SJSA1 (cell line): ENCODE data around the gene SUPT6H. TPM values are rescaled to one million over a fixed set of nuclear protein-coding genes. Genes with fewer than 3 reads are reported as not detected.
A peak's percentile ranks its signal among the peaks of the same experiment; 100 is the strongest.
"Not testable (repeated sequence)": the region's sequence is repeated elsewhere in the genome, so short reads cannot be mapped to it uniquely, and the experiment has no call there.

ENCODE experiments used
- DNase-seq, 2 experiments: peaks; one replicate each; pipeline ENCODE4 v3.0.0-alpha.2; 2015 to 2020; ENCODE audit warnings: low spot score in 2 of 2, low read depth in 1 of 2
- H3K27ac ChIP-seq: fragments of 250-450 bp; sonication (Bioruptor Pico); 2 replicates; pipeline ENCODE4 v1.5.1; 2020; ENCODE audit warnings: mild to moderate bottlenecking, moderate library complexity
- H3K27me3 ChIP-seq: fragments of 250-450 bp; sonication (Bioruptor Pico); replicated peaks from 2 replicates; pipeline ENCODE4 v1.5.1; 2020; ENCODE audit warnings: mild to moderate bottlenecking, moderate library complexity
- H3K36me3 ChIP-seq: fragments of 250-450 bp; sonication (Bioruptor Pico); 2 replicates; pipeline ENCODE4 v1.5.1; 2020; ENCODE audit warnings: mild to moderate bottlenecking
- H3K4me1 ChIP-seq: fragments of 250-450 bp; sonication (Bioruptor Pico); replicated peaks from 2 replicates; pipeline ENCODE4 v1.6.1; 2021; ENCODE audit warnings: mild to moderate bottlenecking
- H3K4me3 ChIP-seq: fragments of 250-450 bp; sonication (Bioruptor Pico); 2 replicates; pipeline ENCODE4 v1.5.1; 2020; ENCODE audit warnings: mild to moderate bottlenecking
- H3K9me3 ChIP-seq: fragments of 250-450 bp; sonication (Bioruptor Pico); replicated peaks from 2 replicates; pipeline ENCODE4 v1.5.1; 2020; ENCODE audit warnings: mild to moderate bottlenecking
- total RNA-seq: library from RNA; depleted of rRNA; stranded (reverse); fragments of >200 nt; shearing (Covaris generic); gene quantifications from 2 replicates; pipeline ENCODE4 v1.2.3, GENCODE V29; 2014

SUPT6H gene
- total RNA-seq, 1 experiment from 2014 or later = 39.3 TPM

DNA sequence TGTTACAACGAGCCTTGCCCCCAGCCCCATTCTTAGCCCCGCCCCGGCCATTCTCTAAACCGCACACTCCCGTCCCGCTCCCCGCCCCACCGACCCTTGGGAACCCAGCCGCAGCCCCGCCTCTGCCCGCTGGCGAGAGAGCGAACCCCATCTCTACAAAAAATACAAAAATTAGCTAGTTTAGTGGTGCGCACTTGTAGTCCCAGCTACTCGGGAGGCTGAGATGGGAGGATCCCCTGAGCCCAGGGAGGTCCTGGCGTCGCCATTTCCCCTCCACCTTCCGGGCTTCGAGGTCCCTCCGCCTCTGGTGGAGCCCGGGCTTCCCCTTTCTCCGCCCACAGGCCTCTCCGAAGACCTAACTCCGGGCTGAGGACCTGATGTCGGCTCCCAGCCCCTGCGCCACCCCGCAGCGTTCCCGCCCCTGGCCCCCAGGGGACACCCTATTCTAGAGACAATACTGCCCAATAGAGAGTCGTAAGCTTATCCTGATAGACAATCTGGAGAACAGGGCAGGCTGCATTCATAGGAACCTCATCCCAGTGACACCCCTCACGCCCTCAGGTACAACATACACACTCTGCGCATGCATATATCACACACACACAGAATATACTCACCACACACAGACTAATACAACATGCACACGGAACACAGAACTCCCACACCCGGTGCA is 50.2 kb downstream of the SUPT6H start:
- DNase-seq = no peak
- Histone ChIP-seq H3K27ac (no peak overlapping the region), H3K27me3 (no peaks in the 10 kb centered on the region), H3K4me3 (no peak overlapping the region), H3K4me1 (peaks cover 29% of the 10 kb centered on the region), H3K9me3 (no peaks in the 10 kb centered on the region), H3K36me3 (peaks cover 76% of the 10 kb centered on the region)

DNA sequence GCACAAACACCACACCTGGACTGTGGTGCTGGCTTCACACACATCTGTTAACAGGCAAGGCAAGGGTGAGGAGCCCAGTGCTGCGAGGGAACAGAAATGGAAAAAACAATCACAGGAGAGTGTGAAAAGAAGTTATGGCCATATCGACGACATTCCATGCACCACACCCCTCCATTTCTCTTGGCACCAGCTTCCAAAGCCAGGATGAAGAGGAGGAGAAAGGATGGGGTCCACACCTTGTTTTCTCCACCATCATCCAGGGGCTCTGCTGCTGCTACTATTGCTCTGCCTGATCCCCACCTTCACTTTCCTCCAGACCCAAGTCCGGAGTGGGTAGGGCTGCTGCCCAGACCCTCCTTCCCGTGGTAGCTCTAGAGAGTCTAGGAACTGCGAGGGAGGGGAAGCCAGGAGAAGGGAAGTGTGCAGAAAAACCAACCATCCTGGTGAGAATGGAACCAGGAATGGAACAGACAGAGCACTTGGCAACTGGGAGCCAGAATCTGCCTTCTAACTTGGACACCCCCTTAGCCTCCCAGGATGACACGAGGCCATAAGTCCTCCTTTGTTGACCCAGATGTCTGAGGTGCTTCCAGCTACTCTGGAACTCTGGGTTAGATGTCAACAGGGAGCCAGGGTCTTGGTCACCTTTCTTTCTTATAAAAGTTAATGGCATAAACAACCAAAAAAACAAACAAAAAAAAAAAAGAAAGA is 50.9 kb downstream of the SUPT6H start:
- no peaks in the 10 kb centered on the region for H3K27me3 ChIP-seq
- H3K9me3 ChIP-seq = no peaks in the 10 kb centered on the region
- H3K36me3 ChIP-seq = peaks cover 77% of the 10 kb centered on the region
- H3K4me1 ChIP-seq = peaks cover 29% of the 10 kb centered on the region
- no peak overlapping the region for H3K4me3 ChIP-seq
- H3K27ac ChIP-seq = no peak overlapping the region
- no peak for DNase-seq

GRCh38 chr17:28714281-28714680 is 52.3 kb downstream of the SUPT6H start:
- DNase-seq = no peak
- peaks cover 68% of the 10 kb centered on the region for H3K36me3 ChIP-seq

GRCh38 chr17:28715217-28715616 is 53.2 kb downstream of the SUPT6H start:
- no peaks in the 10 kb centered on the region for H3K27me3 ChIP-seq
- DNase-seq = no peak
- peaks cover 63% of the 10 kb centered on the region for H3K36me3 ChIP-seq
- H3K9me3 ChIP-seq = no peaks in the 10 kb centered on the region
- H3K4me1 ChIP-seq = peaks cover 39% of the 10 kb centered on the region
- peak overlapping the region; percentile 77; the same call in 1 of the 2 replicates for H3K4me3 ChIP-seq
- no peak overlapping the region for H3K27ac ChIP-seq

More at GRCh38 chr17:28714281-28714680, 52.3 kb downstream of the SUPT6H start:
- Histone ChIP-seq H3K4me3 (no peak overlapping the region), H3K9me3 (no peaks in the 10 kb centered on the region), H3K4me1 (peaks cover 38% of the 10 kb centered on the region), H3K27ac (no peak overlapping the region), H3K27me3 (no peaks in the 10 kb centered on the region)

DNA sequence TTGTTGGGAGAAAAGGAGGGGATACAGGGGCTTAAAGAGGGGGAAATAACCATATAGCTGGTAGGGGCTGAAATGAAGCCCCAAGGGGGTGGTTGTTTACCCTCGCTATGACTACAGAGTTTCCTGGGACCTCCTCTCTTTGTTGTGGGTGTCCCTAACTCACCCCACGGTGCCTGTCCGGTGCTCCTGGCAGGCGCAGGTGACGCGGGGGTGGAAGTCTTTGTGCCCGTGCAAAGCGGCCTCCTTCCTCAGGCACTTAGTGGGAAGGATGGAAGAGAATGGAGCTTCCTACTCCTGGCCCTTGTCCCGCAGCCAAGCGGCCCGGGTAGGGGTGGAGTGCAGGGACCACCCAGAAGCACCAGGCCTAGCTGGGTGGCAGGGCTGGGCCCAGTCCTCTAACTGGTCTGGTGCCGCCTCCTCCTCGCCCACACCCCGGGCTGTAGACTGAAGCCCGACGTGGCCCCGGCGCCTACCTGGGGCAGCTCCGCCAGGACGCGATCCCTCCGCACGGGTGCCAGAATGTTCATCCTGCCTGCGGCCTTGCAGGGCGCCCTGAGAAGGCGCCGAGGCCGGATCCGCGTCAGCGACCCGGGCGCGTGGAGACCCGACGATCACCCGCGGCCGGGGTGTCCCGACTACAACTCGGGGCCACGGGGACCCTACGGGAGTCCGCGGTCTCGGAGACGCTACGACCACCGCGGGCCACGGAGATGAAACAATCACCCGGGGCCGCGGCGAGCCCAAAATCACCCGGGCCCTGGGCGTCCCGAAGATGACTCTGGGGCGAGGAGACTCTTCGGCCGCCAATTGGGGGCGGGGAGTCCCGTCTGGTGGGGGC is 55.0 kb downstream of the SUPT6H start:
- Histone ChIP-seq H3K9me3 (no peaks in the 10 kb centered on the region), H3K27me3 (no peaks in the 10 kb centered on the region), H3K4me1 (peaks cover 38% of the 10 kb centered on the region), H3K27ac (peak overlapping the region; percentile 89), H3K4me3 (peak overlapping the region; percentile 77), H3K36me3 (peaks cover 78% of the 10 kb centered on the region)
- DNase-seq = peak; percentile 78 to 92

GRCh38 chr17:28717578-28718332 is 55.8 kb downstream of the SUPT6H start, which contains the start of gene RAB34:
RAB34 (minus strand) TSS chr17:28717868; CDS start chr17:28717266, 602 bp downstream.
- Histone ChIP-seq H3K36me3 (peaks cover 78% of the 10 kb centered on the region), H3K4me1 (peaks cover 39% of the 10 kb centered on the region), H3K27me3 (no peaks in the 10 kb centered on the region), H3K4me3 (peak within 1 kb of the TSS; percentile 77), H3K27ac (peak within 1 kb of the TSS; percentile 89), H3K9me3 (no peaks in the 10 kb centered on the region)
- peak; percentile 90 to 94 for DNase-seq

DNA sequence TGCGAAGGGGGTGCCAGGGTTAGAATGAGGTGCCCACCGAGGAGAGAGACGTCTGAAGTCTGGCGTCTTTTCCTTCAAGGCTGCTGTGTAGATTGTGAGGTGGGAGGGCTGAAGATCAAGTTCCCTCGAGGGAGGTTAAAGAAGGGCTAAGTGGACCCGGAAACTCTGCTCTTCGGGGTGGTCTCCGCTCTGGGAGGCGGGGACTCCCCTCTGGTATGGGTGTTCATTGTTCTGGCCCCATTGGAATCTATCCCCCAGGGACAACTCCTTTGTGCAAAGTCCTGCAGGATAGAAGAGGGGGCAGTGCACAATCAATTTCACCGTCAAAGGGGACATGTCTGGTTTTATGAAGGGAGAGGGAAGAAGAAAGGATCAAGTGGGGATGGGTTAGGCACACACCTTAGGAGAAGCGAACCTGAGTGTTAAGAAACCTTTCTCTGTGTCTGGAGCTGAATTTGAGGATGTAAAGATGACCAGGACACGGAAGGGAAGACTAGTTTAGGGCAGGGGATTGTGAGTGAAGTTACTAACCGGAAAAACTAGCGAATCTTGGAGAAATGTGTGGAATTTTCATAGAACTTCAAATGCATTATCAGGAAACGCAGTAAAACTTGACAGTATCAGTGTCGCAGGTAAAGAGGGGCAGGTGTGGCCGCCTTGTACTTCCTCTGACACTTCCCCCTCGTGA is 56.5 kb downstream of the SUPT6H start:
- peaks cover 37% of the 10 kb centered on the region for H3K4me1 ChIP-seq
- peak overlapping the region; percentile 77 for H3K4me3 ChIP-seq
- H3K36me3 ChIP-seq = peaks cover 78% of the 10 kb centered on the region
- H3K9me3 ChIP-seq = no peaks in the 10 kb centered on the region
- DNase-seq = peak; percentile 97 to 99
- no peaks in the 10 kb centered on the region for H3K27me3 ChIP-seq
- H3K27ac ChIP-seq = peak overlapping the region; percentile 89

GRCh38 chr17:28719021-28719433 is 57.0 kb downstream of the SUPT6H start:
- Histone ChIP-seq H3K4me3 (peak overlapping the region; percentile 77), H3K36me3 (peaks cover 76% of the 10 kb centered on the region), H3K27me3 (no peaks in the 10 kb centered on the region), H3K9me3 (no peaks in the 10 kb centered on the region), H3K27ac (peak overlapping the region; percentile 89), H3K4me1 (peaks cover 37% of the 10 kb centered on the region)
- peak in 1 of 2 experiments; percentile 85 for DNase-seq

- Histone ChIP-seq H3K36me3 (peaks cover 76% of the 10 kb centered on the region), H3K27me3 (no peaks in the 10 kb centered on the region), H3K4me3 (peak overlapping the region; percentile 77), H3K4me1 (peaks cover 42% of the 10 kb centered on the region), H3K9me3 (no peaks in the 10 kb centered on the region), H3K27ac (peak overlapping the region; percentile 89)
- DNase-seq = no peak
Measured at GRCh38 chr17:28720247-28720996, 58.4 kb downstream of the SUPT6H start.

DNA sequence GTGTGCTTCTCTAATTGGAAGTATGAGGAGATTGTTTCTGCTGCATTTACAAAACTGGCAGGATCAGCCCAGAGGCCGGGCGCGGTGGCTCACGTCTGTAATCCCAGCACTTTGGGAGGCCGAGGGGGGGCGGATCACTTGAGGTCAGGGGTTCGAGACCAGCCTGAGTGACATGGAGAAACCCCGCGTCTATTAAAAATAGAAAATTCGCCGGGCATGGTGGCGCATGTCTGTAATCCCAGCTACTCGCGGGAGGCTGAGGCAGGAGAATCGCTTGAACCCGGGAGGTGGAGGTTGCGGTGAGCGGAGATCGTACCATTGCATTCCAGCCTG is 59.0 kb downstream of the SUPT6H start:
- not testable (repeated sequence) for H3K27ac ChIP-seq, H3K9me3 ChIP-seq, DNase-seq, H3K27me3 ChIP-seq
- peak overlapping the region; percentile 77 for H3K4me3 ChIP-seq
- peaks cover 75% of the 10 kb centered on the region for H3K36me3 ChIP-seq
- peaks cover 42% of the 10 kb centered on the region for H3K4me1 ChIP-seq

DNA sequence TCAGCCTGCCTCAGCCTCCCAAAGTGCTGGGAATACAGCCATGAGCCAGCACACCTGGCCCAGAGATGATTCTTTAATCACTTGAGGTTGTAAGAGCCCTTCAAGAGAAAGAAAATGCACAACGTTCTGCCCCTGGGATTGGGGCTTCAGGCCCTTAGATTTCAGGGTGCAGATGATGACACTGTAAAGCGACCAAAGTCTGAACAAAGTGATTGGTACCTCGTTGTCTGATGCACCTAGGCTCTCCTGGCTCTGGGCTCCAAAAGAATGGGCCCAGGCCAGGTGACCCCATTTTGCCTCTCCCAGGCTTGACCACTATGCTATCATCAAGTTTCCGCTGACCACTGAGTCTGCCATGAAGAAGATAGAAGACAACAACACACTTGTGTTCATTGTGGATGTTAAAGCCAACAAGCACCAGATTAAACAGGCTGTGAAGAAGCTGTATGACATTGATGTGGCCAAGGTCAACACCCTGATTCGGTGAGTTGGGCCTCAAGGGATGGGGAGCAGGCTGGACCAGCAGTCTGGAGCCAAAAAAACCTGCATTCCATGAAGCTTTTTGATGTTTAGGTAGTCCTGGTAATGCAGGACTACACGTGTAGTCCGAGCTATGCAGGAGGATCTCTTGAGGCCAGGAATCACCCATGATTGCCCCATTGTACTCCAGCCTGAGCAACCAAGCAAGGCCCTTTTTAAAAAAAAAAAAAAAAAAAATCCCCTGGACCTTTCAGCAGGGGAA is 60.6 kb downstream of the SUPT6H start:
- Histone ChIP-seq H3K27ac (no peak overlapping the region), H3K27me3 (no peaks in the 10 kb centered on the region), H3K9me3 (no peaks in the 10 kb centered on the region), H3K36me3 (peaks cover 59% of the 10 kb centered on the region), H3K4me1 (peaks cover 50% of the 10 kb centered on the region), H3K4me3 (no peak overlapping the region)
- no peak for DNase-seq
